Breast epithelium (tissue), 3 donors: ENCODE measurements around the gene NPHP4.

Experiments
- POLR2A ChIP-seq: fragments of 450-650 bp; IDR thresholded peaks from one replicate; pipeline ENCODE4 v1.6.1; 2016; ENCODE audit warnings: antibody characterized with exemption, mild to moderate bottlenecking, moderate library complexity
- POLR2AphosphoS5 ChIP-seq, 3 donors: sonication (generic); formaldehyde crosslinking; IDR thresholded peaks; one replicate each; pipeline ENCODE4 v1.6.1; 2017; ENCODE audit warnings: antibody characterized with exemption in 3 of 3
- TF ChIP-seq, protein P1 (sequence below), 3 donors: fragments of 450-650 bp; IDR thresholded peaks; one replicate each; pipeline ENCODE4 v1.5.1; 2016 to 2017; ENCODE audit warnings: antibody characterized with exemption in 3 of 3, mild to moderate bottlenecking in 3 of 3, moderate library complexity in 3 of 3

DNA sequence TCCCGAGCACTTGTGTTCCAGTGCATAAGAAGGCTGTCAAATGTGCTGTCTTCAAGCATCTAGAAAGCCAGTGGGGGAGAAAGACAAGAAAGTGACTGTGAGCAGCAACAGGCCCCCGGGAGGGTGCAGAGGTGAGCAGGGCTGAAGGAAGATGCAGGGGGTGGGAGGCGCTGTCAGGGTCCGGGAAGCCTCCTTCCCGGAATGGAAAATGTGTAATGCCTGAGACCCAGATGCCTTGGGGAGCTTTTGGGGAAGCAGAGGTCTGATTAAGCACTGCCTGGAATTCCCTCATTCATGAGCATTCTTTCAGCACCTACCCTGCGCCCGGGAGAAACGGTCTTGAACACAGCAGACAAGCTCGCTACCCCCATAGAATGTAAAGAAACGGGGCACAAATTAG is 1.3 kb downstream of the NPHP4 start:
- no peak for TF ChIP-seq POLR2A
- no peak for TF ChIP-seq POLR2AphosphoS5 (IDR thresholded peaks at IDR 0.05)
- TF ChIP-seq, protein P1, sequence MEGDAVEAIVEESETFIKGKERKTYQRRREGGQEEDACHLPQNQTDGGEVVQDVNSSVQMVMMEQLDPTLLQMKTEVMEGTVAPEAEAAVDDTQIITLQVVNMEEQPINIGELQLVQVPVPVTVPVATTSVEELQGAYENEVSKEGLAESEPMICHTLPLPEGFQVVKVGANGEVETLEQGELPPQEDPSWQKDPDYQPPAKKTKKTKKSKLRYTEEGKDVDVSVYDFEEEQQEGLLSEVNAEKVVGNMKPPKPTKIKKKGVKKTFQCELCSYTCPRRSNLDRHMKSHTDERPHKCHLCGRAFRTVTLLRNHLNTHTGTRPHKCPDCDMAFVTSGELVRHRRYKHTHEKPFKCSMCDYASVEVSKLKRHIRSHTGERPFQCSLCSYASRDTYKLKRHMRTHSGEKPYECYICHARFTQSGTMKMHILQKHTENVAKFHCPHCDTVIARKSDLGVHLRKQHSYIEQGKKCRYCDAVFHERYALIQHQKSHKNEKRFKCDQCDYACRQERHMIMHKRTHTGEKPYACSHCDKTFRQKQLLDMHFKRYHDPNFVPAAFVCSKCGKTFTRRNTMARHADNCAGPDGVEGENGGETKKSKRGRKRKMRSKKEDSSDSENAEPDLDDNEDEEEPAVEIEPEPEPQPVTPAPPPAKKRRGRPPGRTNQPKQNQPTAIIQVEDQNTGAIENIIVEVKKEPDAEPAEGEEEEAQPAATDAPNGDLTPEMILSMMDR (IDR thresholded peaks at IDR 0.05): no peak
